ENCODE measurements around the gene RPL32. TPM values are rescaled to one million over a fixed set of nuclear protein-coding genes. Genes with fewer than 3 reads are reported as not detected.

The RPL32 gene
- total and polyA plus RNA-seq, 2 of the 4 experiments (the other 2 are of a cell fraction): 566 to 1,856 TPM

DNA sequence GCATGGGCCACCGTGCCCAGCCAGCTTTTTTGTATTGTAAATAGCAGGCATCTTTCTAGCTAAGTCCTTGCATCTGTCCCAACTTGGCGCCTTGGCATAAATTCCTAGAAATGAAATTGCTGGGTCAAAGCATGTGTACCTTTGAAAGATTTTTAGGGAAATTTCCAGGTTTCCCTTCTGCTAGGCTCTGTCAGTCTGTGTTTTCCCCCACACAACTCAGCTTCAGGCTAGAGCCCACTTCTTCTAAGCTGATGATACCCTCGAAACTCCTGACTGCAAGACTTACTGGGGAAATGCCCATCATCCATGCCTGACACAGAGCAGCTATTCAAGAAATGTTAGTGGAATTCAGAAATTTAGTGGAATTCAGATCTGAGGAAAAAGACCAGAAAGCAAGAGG, 10.8 kb upstream of the RPL32 start:
- Histone ChIP-seq H4K91ac (ENCODE audit: insufficient read depth, low read depth, low read length) (no peak overlapping the region), H3K4me1 (ENCODE audit: control insufficient read depth, insufficient read depth, low read length) (peaks cover 4% of the 10 kb centered on the region; the same call in 1 of the 2 replicates), H2AFZ (replicated peaks; ENCODE audit: low read length, poor library complexity) (no peak overlapping the region), H3K9ac (ENCODE audit: low read depth, low read length) (no peak overlapping the region), H4K20me1 (ENCODE audit: insufficient read depth, low read length) (0 out of 2 replicates have a peak, but pooled peaks cover 3% of the 10 kb centered on the region), H3K4me3 (ENCODE audit: insufficient read depth, low read depth, low read length) (no peak overlapping the region), H3K36me3 (ENCODE audit: control insufficient read depth, insufficient read depth, low read length) (no peaks in the 10 kb centered on the region), H4K5ac (ENCODE audit: low read depth, low read length) (no peak overlapping the region), H2BK20ac (ENCODE audit: low read depth, low read length) (no peak overlapping the region), H2BK15ac (ENCODE audit: low read depth, low read length) (no peak overlapping the region), H3K9me1 (ENCODE audit: insufficient read depth, low read length) (0 out of 2 replicates have a peak, but pooled peaks cover 2% of the 10 kb centered on the region), H4K8ac (ENCODE audit: low read depth in 2 of 2, low read length in 2 of 2) (no peak overlapping the region), H3K27ac (ENCODE audit: insufficient read depth, low read length) (no peak overlapping the region), H2BK120ac (ENCODE audit: low read depth, low read length) (no peak overlapping the region), H3K56ac (ENCODE audit: extremely low read depth, insufficient read depth, low read length) (no peak overlapping the region), H3K4ac (ENCODE audit: low read depth, low read length) (no peak overlapping the region), H3K9me3 (ENCODE audit: control insufficient read depth, insufficient read depth, low read length) (no peaks in the 10 kb centered on the region), H2BK5ac (ENCODE audit: low read depth, low read length, poor library complexity, severe bottlenecking) (no peak overlapping the region), H2AK5ac (ENCODE audit: low read depth, low read length) (no peak overlapping the region), H3K79me1 (ENCODE audit: low read depth in 1 of 2, low read length in 2 of 2) (no peaks in the 10 kb centered on the region), H3K18ac (ENCODE audit: low read depth, low read length) (no peak overlapping the region), H3K27me3 (ENCODE audit: control insufficient read depth, insufficient read depth, low read length) (peaks cover 27% of the 10 kb centered on the region), H3K4me2 (ENCODE audit: low read depth, low read length) (no peak overlapping the region), H3K23ac (ENCODE audit: low read depth, low read length) (no peak overlapping the region), H3K14ac (replicated peaks; ENCODE audit: low read depth, low read length) (no peak overlapping the region), H2AK9ac (replicated peaks; ENCODE audit: low read depth, low read length, poor library complexity) (no peak overlapping the region)
- in situ Hi-C loops (cut with MboI; ENCODE audit: low sequenced_read_pairs) (no loop called here), intact Hi-C loops (cut with micrococcal nuclease) (no loop called here), dilution Hi-C loops (cut with HindIII; ENCODE audit: low sequenced_read_pairs, unreplicated experiment) (no loop called here)
- no peak for ATAC-seq (ENCODE audit: low read depth)
- no TSS peak for BruUV-seq (replicated peaks)
- no peak for DNase-seq
- ChIA-PET POLR2A (ENCODE audit: unreplicated experiment) (no interaction called here), CTCF (interaction anchor here (0.9 to 1.0 kb wide), 2 partner anchors 10 to 16 kb away, joined by 4 read pairs; no protein-coding TSS in a partner anchor)
- TF ChIP-seq MAFK (IDR thresholded peaks at IDR 0.05; ENCODE audit: low read depth, low read length): no peak
- TF ChIP-seq CEBPB (IDR thresholded peaks at IDR 0.05; ENCODE audit: low read depth, low read length): no peak
- TF ChIP-seq, protein P1, sequence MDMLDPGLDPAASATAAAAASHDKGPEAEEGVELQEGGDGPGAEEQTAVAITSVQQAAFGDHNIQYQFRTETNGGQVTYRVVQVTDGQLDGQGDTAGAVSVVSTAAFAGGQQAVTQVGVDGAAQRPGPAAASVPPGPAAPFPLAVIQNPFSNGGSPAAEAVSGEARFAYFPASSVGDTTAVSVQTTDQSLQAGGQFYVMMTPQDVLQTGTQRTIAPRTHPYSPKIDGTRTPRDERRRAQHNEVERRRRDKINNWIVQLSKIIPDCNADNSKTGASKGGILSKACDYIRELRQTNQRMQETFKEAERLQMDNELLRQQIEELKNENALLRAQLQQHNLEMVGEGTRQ (IDR thresholded peaks at IDR 0.05; ENCODE audit: low read depth, low read length): no peak
- no peak for TF ChIP-seq RCOR1 (IDR thresholded peaks at IDR 0.05; ENCODE audit: insufficient replicate concordance, low read length)
- no peak for TF ChIP-seq MXI1 (IDR thresholded peaks at IDR 0.05; ENCODE audit: borderline replicate concordance, low read depth, low read length)
- no peak for TF ChIP-seq BHLHE40 (IDR thresholded peaks at IDR 0.05; ENCODE audit: low read depth, low read length)
- no peak for TF ChIP-seq MAZ (IDR thresholded peaks at IDR 0.05; ENCODE audit: borderline replicate concordance, low read depth, low read length)
- no peak for TF ChIP-seq FOS (IDR thresholded peaks at IDR 0.05; ENCODE audit: low read depth, low read length)
- no peak for TF ChIP-seq RFX5 (IDR thresholded peaks at IDR 0.05; ENCODE audit: low read depth, low read length)
- TF ChIP-seq POLR2A (IDR thresholded peaks at IDR 0.05; ENCODE audit: low read depth, low read length): no peak
- no peak for TF ChIP-seq NFE2L2 (IDR thresholded peaks at IDR 0.05; ENCODE audit: low read depth, low read length)
- TF ChIP-seq ELK1 (IDR thresholded peaks at IDR 0.05; ENCODE audit: borderline replicate concordance, low read depth, low read length): no peak
- no peak for TF ChIP-seq CHD1 (IDR thresholded peaks at IDR 0.05; ENCODE audit: low read depth, low read length)
- no peak for TF ChIP-seq SMC3 (IDR thresholded peaks at IDR 0.05; ENCODE audit: low read depth, low read length)
- no CpG with 5 or more reads among the region's 3 CpGs for WGBS, 2 experiments (ENCODE audit: extremely low coverage in 2 of 2, insufficient read length in 1 of 2)
